Effector memory CD4-positive, alpha-beta T cell (primary cell): ENCODE data around the gene STRADA.
A peak's percentile ranks its signal among the peaks of the same experiment; 100 is the strongest.

Source experiments
- DNase-seq, 3 donors: peaks; one replicate each; pipeline ENCODE4 v3.0.0-alpha.2; 2020
- H3K27ac ChIP-seq: 2 replicates; pipeline ENCODE4 v1.7.0; 2013; ENCODE audit warnings: mild to moderate bottlenecking, low read length, moderate library complexity; ENCODE audit not compliant: insufficient read depth, poor library complexity, severe bottlenecking
- H3K27me3 ChIP-seq: replicated peaks from 2 replicates; pipeline ENCODE4 v1.7.0; 2013; ENCODE audit warnings: mild to moderate bottlenecking, low read length; ENCODE audit not compliant: insufficient read depth, control insufficient read depth, poor library complexity, severe bottlenecking
- H3K36me3 ChIP-seq: 2 replicates; pipeline ENCODE4 v1.7.0; 2013; ENCODE audit warnings: mild to moderate bottlenecking, low read length, moderate library complexity; ENCODE audit not compliant: control insufficient read depth, insufficient read depth
- H3K4me1 ChIP-seq: 2 replicates; pipeline ENCODE4 v1.7.0; 2013; ENCODE audit warnings: low read length, mild to moderate bottlenecking; ENCODE audit not compliant: control insufficient read depth, insufficient read depth, poor library complexity, severe bottlenecking
- H3K4me3 ChIP-seq: 2 replicates; pipeline ENCODE4 v1.7.0; 2013; ENCODE audit warnings: low read length, low read depth, mild to moderate bottlenecking; ENCODE audit not compliant: insufficient read depth, poor library complexity, severe bottlenecking
- H3K9me3 ChIP-seq: 2 replicates; pipeline ENCODE4 v1.7.0; 2013; ENCODE audit warnings: mild to moderate bottlenecking, low read length, moderate library complexity; ENCODE audit not compliant: control insufficient read depth

Gene STRADA

GRCh38 chr17:63701868-63702720, 39.5 kb downstream of the STRADA start:
- H3K27ac ChIP-seq = peak overlapping the region; percentile 86
- peaks cover 76% of the 10 kb centered on the region for H3K4me1 ChIP-seq
- no peaks in the 10 kb centered on the region for H3K9me3 ChIP-seq
- peaks cover 22% of the 10 kb centered on the region for H3K36me3 ChIP-seq
- H3K4me3 ChIP-seq = peak overlapping the region; percentile 38
- H3K27me3 ChIP-seq = no peaks in the 10 kb centered on the region
- peak; percentile 62 to 69 (median 66) for DNase-seq

GRCh38 chr17:63701456-63701820, 40.2 kb downstream of the STRADA start:
- H3K4me3 ChIP-seq = peak overlapping the region; percentile 38
- H3K36me3 ChIP-seq = peaks cover 28% of the 10 kb centered on the region
- H3K27ac ChIP-seq = peak overlapping the region; percentile 86
- H3K4me1 ChIP-seq = peaks cover 76% of the 10 kb centered on the region
- H3K27me3 ChIP-seq = no peaks in the 10 kb centered on the region
- DNase-seq = no peak
- no peaks in the 10 kb centered on the region for H3K9me3 ChIP-seq

- no peaks in the 10 kb centered on the region for H3K9me3 ChIP-seq
- H3K27me3 ChIP-seq = no peaks in the 10 kb centered on the region
- peak overlapping the region; percentile 86 for H3K27ac ChIP-seq
- peak; percentile 44 to 48 (median 44) for DNase-seq
- H3K4me3 ChIP-seq = peak overlapping the region; percentile 54
- H3K36me3 ChIP-seq = peaks cover 31% of the 10 kb centered on the region
- peaks cover 76% of the 10 kb centered on the region for H3K4me1 ChIP-seq
These were observed 40.8 kb downstream of the STRADA start for GRCh38 chr17:63700528-63701455.

- peak; percentile 77 to 79 (median 78) for DNase-seq
- Histone ChIP-seq H3K4me1 (peaks cover 75% of the 10 kb centered on the region), H3K9me3 (no peaks in the 10 kb centered on the region), H3K27me3 (no peaks in the 10 kb centered on the region), H3K36me3 (peaks cover 31% of the 10 kb centered on the region), H3K27ac (peak within 1 kb of the TSS; percentile 86), H3K4me3 (peak within 1 kb of the TSS; percentile 80)
These were observed 41.7 kb downstream of the STRADA start, which contains the start of gene LIMD2 for GRCh38 chr17:63699638-63700527. TSS of gene LIMD2 (minus strand) at chr17:63700125. CDS start at chr17:63699298, 827 bp downstream.

GRCh38 chr17:63698886-63699637, 42.5 kb downstream of the STRADA start:
- H3K4me3 ChIP-seq = peak overlapping the region; percentile 80
- H3K9me3 ChIP-seq = no peaks in the 10 kb centered on the region
- peak; percentile 80 to 81 (median 80) for DNase-seq
- peaks cover 31% of the 10 kb centered on the region for H3K36me3 ChIP-seq
- no peaks in the 10 kb centered on the region for H3K27me3 ChIP-seq
- peak overlapping the region; percentile 86 for H3K27ac ChIP-seq
- peaks cover 73% of the 10 kb centered on the region for H3K4me1 ChIP-seq

- Histone ChIP-seq H3K27me3 (no peaks in the 10 kb centered on the region), H3K27ac (peak overlapping the region; percentile 86), H3K9me3 (no peaks in the 10 kb centered on the region), H3K36me3 (peaks cover 27% of the 10 kb centered on the region), H3K4me3 (peak overlapping the region; percentile 80), H3K4me1 (peaks cover 70% of the 10 kb centered on the region)
- DNase-seq = no peak
These were observed 43.2 kb downstream of the STRADA start for GRCh38 chr17:63698381-63698885.

GRCh38 chr17:63697341-63698286, 44.0 kb downstream of the STRADA start:
- Histone ChIP-seq H3K36me3 (peaks cover 30% of the 10 kb centered on the region), H3K4me3 (peak overlapping the region; percentile 80), H3K9me3 (no peaks in the 10 kb centered on the region), H3K27me3 (no peaks in the 10 kb centered on the region), H3K4me1 (peaks cover 62% of the 10 kb centered on the region), H3K27ac (peak overlapping the region; percentile 86)
- DNase-seq = peak; percentile 70 to 77 (median 74)

- peaks cover 42% of the 10 kb centered on the region for H3K36me3 ChIP-seq
- H3K9me3 ChIP-seq = no peaks in the 10 kb centered on the region
- no peaks in the 10 kb centered on the region for H3K27me3 ChIP-seq
- H3K4me3 ChIP-seq = peak overlapping the region; percentile 80
- peak in 1 of 3 donors; percentile 9 for DNase-seq
- peaks cover 52% of the 10 kb centered on the region for H3K4me1 ChIP-seq
- peak overlapping the region; percentile 86 for H3K27ac ChIP-seq
These were observed 45.1 kb downstream of the STRADA start for GRCh38 chr17:63696381-63696961.
